NCI-H1417 treated with DMSO at 0.1 percent for 48 hours (cell line): ENCODE results near the gene ARHGAP12.
"Not testable (repeated sequence)": the region's sequence is repeated elsewhere in the genome, so short reads cannot be mapped to it uniquely, and the experiment has no call there.

ENCODE experiments used
- DNase-seq: peaks from one replicate; lab custom pipeline; 2025; lab: John Stamatoyannopoulos, UW

ARHGAP12 gene

GRCh38 chr10:31926160-31926559 lies 2.5 kb downstream of the ARHGAP12 start:
- no peak for DNase-seq

GRCh38 chr10:31924833-31925232 lies 3.8 kb downstream of the ARHGAP12 start:
- no peak for DNase-seq

- no peak for DNase-seq
Measured at GRCh38 chr10:31923389-31923788, 5.2 kb downstream of the ARHGAP12 start.

- DNase-seq: no peak
Measured at GRCh38 chr10:31921031-31921430, 7.6 kb downstream of the ARHGAP12 start.

- DNase-seq: no peak
Measured at GRCh38 chr10:31920538-31920937, 8.1 kb downstream of the ARHGAP12 start.

GRCh38 chr10:31918671-31919409 lies 9.8 kb downstream of the ARHGAP12 start:
- no peak for DNase-seq

GRCh38 chr10:31914370-31914769 lies 14.3 kb downstream of the ARHGAP12 start:
- DNase-seq: no peak

- no peak for DNase-seq
Measured at GRCh38 chr10:31912898-31913850, 15.5 kb downstream of the ARHGAP12 start.

- DNase-seq: no peak
Measured at GRCh38 chr10:31912289-31912688, 16.3 kb downstream of the ARHGAP12 start.

- DNase-seq: no peak
Measured at GRCh38 chr10:31910016-31910415, 18.6 kb downstream of the ARHGAP12 start.

- DNase-seq: no peak
Measured at GRCh38 chr10:31908157-31908556, 20.5 kb downstream of the ARHGAP12 start.

GRCh38 chr10:31906039-31906438 lies 22.6 kb downstream of the ARHGAP12 start:
- no peak for DNase-seq

GRCh38 chr10:31905586-31905985 lies 23.0 kb downstream of the ARHGAP12 start:
- DNase-seq: no peak

- no peak for DNase-seq
Measured at GRCh38 chr10:31902625-31903024, 26.0 kb downstream of the ARHGAP12 start.

- no peak for DNase-seq
Measured at GRCh38 chr10:31897506-31897905, 31.1 kb downstream of the ARHGAP12 start.

GRCh38 chr10:31896968-31897384 lies 31.7 kb downstream of the ARHGAP12 start:
- no peak for DNase-seq

- not testable (repeated sequence) for DNase-seq
Measured at GRCh38 chr10:31895722-31896121, 32.9 kb downstream of the ARHGAP12 start.

GRCh38 chr10:31888442-31888841 lies 40.2 kb downstream of the ARHGAP12 start:
- DNase-seq: no peak

GRCh38 chr10:31887850-31888249 lies 40.8 kb downstream of the ARHGAP12 start:
- no peak for DNase-seq

GRCh38 chr10:31886885-31887284 lies 41.7 kb downstream of the ARHGAP12 start:
- DNase-seq: no peak

GRCh38 chr10:31885971-31886370 lies 42.7 kb downstream of the ARHGAP12 start:
- no peak for DNase-seq

GRCh38 chr10:31884386-31884785 lies 44.2 kb downstream of the ARHGAP12 start:
- DNase-seq: no peak

GRCh38 chr10:31883397-31883796 lies 45.2 kb downstream of the ARHGAP12 start:
- no peak for DNase-seq
